HCT116 (cell line): Measurements from ENCODE around the gene SPEN.

Experiments
- POLR2AphosphoS5 ChIP-seq: IDR thresholded peaks from 2 replicates; pipeline ENCODE4 v1.6.1; 2011; ENCODE audit warnings: mild to moderate bottlenecking, low read depth, low read length, moderate library complexity
- TCF7L2 ChIP-seq: IDR thresholded peaks from 2 replicates; pipeline ENCODE4 v1.7.0; 2011; ENCODE audit warnings: borderline replicate concordance, inconsistent platforms; ENCODE audit not compliant: insufficient read depth, insufficient read length; ENCODE audit errors: extremely low read depth
- ZFX ChIP-seq: fragments of 450-650 bp; IDR thresholded peaks from 2 replicates; pipeline ENCODE4 v1.6.1; 2017
- TF ChIP-seq, protein P1 (sequence below), 3 experiments: fragments of 200-600 bp in 1 of 3; sonication (generic) in 1 of 3; IDR thresholded peaks in 2 of 3; conservative IDR thresholded peaks in 1 of 3; 2 replicates each; pipeline ENCODE4 v1.5.1; 2012 to 2017; ENCODE audit warnings: low read depth in 2 of 3, low read length in 2 of 3, antibody characterized with exemption in 1 of 3, borderline replicate concordance in 1 of 3, control low read depth in 1 of 3, mild to moderate bottlenecking in 1 of 3, mixed read lengths in 1 of 3, mixed run types in 1 of 3, moderate library complexity in 1 of 3; ENCODE audit not compliant: insufficient read depth in 1 of 3

GRCh38 chr1:15858069-15858670, 10.7 kb downstream of the SPEN start:
- TF ChIP-seq, protein P1, sequence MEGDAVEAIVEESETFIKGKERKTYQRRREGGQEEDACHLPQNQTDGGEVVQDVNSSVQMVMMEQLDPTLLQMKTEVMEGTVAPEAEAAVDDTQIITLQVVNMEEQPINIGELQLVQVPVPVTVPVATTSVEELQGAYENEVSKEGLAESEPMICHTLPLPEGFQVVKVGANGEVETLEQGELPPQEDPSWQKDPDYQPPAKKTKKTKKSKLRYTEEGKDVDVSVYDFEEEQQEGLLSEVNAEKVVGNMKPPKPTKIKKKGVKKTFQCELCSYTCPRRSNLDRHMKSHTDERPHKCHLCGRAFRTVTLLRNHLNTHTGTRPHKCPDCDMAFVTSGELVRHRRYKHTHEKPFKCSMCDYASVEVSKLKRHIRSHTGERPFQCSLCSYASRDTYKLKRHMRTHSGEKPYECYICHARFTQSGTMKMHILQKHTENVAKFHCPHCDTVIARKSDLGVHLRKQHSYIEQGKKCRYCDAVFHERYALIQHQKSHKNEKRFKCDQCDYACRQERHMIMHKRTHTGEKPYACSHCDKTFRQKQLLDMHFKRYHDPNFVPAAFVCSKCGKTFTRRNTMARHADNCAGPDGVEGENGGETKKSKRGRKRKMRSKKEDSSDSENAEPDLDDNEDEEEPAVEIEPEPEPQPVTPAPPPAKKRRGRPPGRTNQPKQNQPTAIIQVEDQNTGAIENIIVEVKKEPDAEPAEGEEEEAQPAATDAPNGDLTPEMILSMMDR (IDR thresholded peaks at IDR 0.05 in 2 of 3, conservative IDR thresholded peaks at IDR 0.05 in 1 of 3; ENCODE audit: borderline replicate concordance in 1 of 3, insufficient read depth in 1 of 3, low read depth in 2 of 3, low read length in 2 of 3): no peak
- TF ChIP-seq POLR2AphosphoS5 (no peak), ZFX (no peak), TCF7L2 (no peak)
